CD4-positive, alpha-beta memory T cell (primary cell): ENCODE measurements around the gene MAPK14. TPM values are rescaled to one million over a fixed set of nuclear protein-coding genes. Genes with fewer than 3 reads are reported as not detected.

Source experiments
- CTCF ChIA-PET: fragments of 350-600 bp; sonication (Branson Sonifier 250); formaldehyde crosslinking; loops from one replicate; lab custom pipeline; 2021; ENCODE audit warnings: inconsistent platforms; ENCODE audit not compliant: partially characterized antibody; lab: Charles Lee
- POLR2A ChIA-PET: fragments of 350-600 bp; sonication (Branson Sonifier 250); formaldehyde crosslinking; loops from one replicate; lab custom pipeline; 2021; ENCODE audit not compliant: partially characterized antibody; lab: Charles Lee
- DNase-seq, 5 donors: peaks; one replicate each; pipeline versions ENCODE4 v3.0.0 to v3.0.0-alpha.2; 2020 to 2022; ENCODE audit warnings: mixed read lengths in 1 of 5
- H3K27ac ChIP-seq: one replicate; pipeline ENCODE4 v1.7.0; 2013; ENCODE audit warnings: low read depth, low read length
- H3K27me3 ChIP-seq: 2 replicates; pipeline ENCODE4 v1.7.0; 2013; ENCODE audit warnings: mild to moderate bottlenecking, low read length, moderate library complexity; ENCODE audit not compliant: insufficient read depth
- H3K36me3 ChIP-seq: 2 replicates; pipeline ENCODE4 v1.7.0; 2013; ENCODE audit warnings: mild to moderate bottlenecking, low read length, moderate library complexity; ENCODE audit not compliant: insufficient read depth
- H3K4me1 ChIP-seq: 2 replicates; pipeline ENCODE4 v1.7.0; 2013; ENCODE audit warnings: mild to moderate bottlenecking, low read length, moderate library complexity; ENCODE audit not compliant: insufficient read depth
- H3K4me3 ChIP-seq, 2 donors: one replicate each; pipeline ENCODE4 v1.7.0; 2013; ENCODE audit warnings: low read length in 2 of 2, mild to moderate bottlenecking in 1 of 2
- H3K9me3 ChIP-seq, 2 donors: one replicate each; pipeline ENCODE4 v1.7.0; 2013; ENCODE audit warnings: low read length in 2 of 2, control low read depth in 1 of 2; ENCODE audit not compliant: control insufficient read depth in 1 of 2
- H3K27ac Mint-ChIP-seq, 7 donors: one replicate each; pipeline ENCODE4 v1.8.0; 2020 to 2021; ENCODE audit warnings: mixed read lengths in 7 of 7, mild to moderate bottlenecking in 6 of 7, inconsistent platforms in 3 of 7, moderate library complexity in 3 of 7
- H3K27me3 Mint-ChIP-seq, 2 donors: one replicate each; pipeline ENCODE4 v1.8.0; 2020 to 2021; ENCODE audit warnings: mixed read lengths in 2 of 2
- H3K36me3 Mint-ChIP-seq, 2 donors: one replicate each; pipeline ENCODE4 v1.8.0; 2020 to 2021; ENCODE audit warnings: mixed read lengths in 2 of 2, inconsistent platforms in 1 of 2, mild to moderate bottlenecking in 1 of 2
- H3K4me1 Mint-ChIP-seq, 4 donors: one replicate each; pipeline ENCODE4 v1.8.0; 2020 to 2021; ENCODE audit warnings: mixed read lengths in 4 of 4, mild to moderate bottlenecking in 1 of 4
- H3K4me3 Mint-ChIP-seq, 8 donors: one replicate each; pipeline ENCODE4 v1.8.0; 2020 to 2021; ENCODE audit warnings: mixed read lengths in 8 of 8, mild to moderate bottlenecking in 7 of 8, moderate library complexity in 6 of 8, inconsistent platforms in 3 of 8
- H3K9me3 Mint-ChIP-seq, 8 donors: one replicate each; pipeline ENCODE4 v1.8.0; 2020 to 2021; ENCODE audit warnings: mixed read lengths in 8 of 8, mild to moderate bottlenecking in 5 of 8, inconsistent platforms in 3 of 8, moderate library complexity in 1 of 8
- intact Hi-C: fragments of 100-400 bp; cut with micrococcal nuclease; formaldehyde crosslinking; loops from one replicate; pipeline ENCODE4 v1.15.1; 2023
- polyA plus RNA-seq, 2 donors: library from polyadenylated mRNA; unstranded; fragments of 300-500 nt; fragmentation: Illumina TruSeq; gene quantifications; one replicate each; pipeline ENCODE4 v1.2.3, GENCODE V29; 2021
- total RNA-seq, 2 experiments: library from RNA; stranded (reverse); gene quantifications; one replicate each; pipeline ENCODE4 v1.2.3, GENCODE V29; 2021

MAPK14 gene
- total and polyA plus RNA-seq, 4 experiments from 2014 or later, result 38.5 to 64.3 (median 53.8) TPM

- intact Hi-C loops, result no loop called here
- H3K9me3 Mint-ChIP-seq, result peaks cover 0 to 12% (median 8%) of the 10 kb centered on the region in 8 donors
- no peak overlapping the region for H3K4me3 Mint-ChIP-seq
- H3K9me3 ChIP-seq, result no peaks in the 10 kb centered on the region
- no peak overlapping the region for H3K27ac Mint-ChIP-seq
- peaks cover 32% of the 10 kb centered on the region for H3K4me1 ChIP-seq
- no peak for DNase-seq
- peaks cover 15 to 31% (median 21%) of the 10 kb centered on the region in 4 donors for H3K4me1 Mint-ChIP-seq
- no peaks in the 10 kb centered on the region for H3K36me3 ChIP-seq
- H3K27ac ChIP-seq, result no peak overlapping the region
- ChIA-PET POLR2A (interaction anchor here (1.9 kb wide), 1 partner anchor 14 kb away, joined by 4 read pairs; no protein-coding TSS in a partner anchor), CTCF (interaction anchor here (1.8 to 2.4 kb wide), 2 partner anchors 12 to 51 kb away, joined by 5 to 6 read pairs; no protein-coding TSS in a partner anchor)
- H3K36me3 Mint-ChIP-seq, result peaks cover 9 to 10% of the 10 kb centered on the region in 2 donors
- H3K4me3 ChIP-seq, result no peak overlapping the region
- no peaks in the 10 kb centered on the region for H3K27me3 ChIP-seq
- H3K27me3 Mint-ChIP-seq, result no peaks in the 10 kb centered on the region
Observed at GRCh38 chr6:36145495-36145894, 117.9 kb downstream of the MAPK14 start.

- peaks cover 0 to 12% (median 8%) of the 10 kb centered on the region in 8 donors for H3K9me3 Mint-ChIP-seq
- H3K4me1 Mint-ChIP-seq, result peaks cover 8 to 20% (median 16%) of the 10 kb centered on the region in 4 donors
- Histone ChIP-seq H3K27me3 (no peaks in the 10 kb centered on the region), H3K4me1 (peaks cover 29% of the 10 kb centered on the region), H3K9me3 (no peaks in the 10 kb centered on the region), H3K36me3 (no peaks in the 10 kb centered on the region), H3K4me3 (no peak overlapping the region), H3K27ac (no peak overlapping the region)
- H3K36me3 Mint-ChIP-seq, result peaks cover 4% of the 10 kb centered on the region in 2 donors
- CTCF ChIA-PET, result interaction anchor here (2.4 kb wide), 1 partner anchor 52 kb away, joined by 6 read pairs; no protein-coding TSS in a partner anchor
- peak overlapping the region in 1 of 8 donors; percentile 65 for H3K4me3 Mint-ChIP-seq
- intact Hi-C loops, result no loop called here
- DNase-seq, result no peak
- H3K27ac Mint-ChIP-seq, result peak overlapping the region in 4 of 7 donors; percentile 70 to 78 (median 77)
- no peaks in the 10 kb centered on the region for H3K27me3 Mint-ChIP-seq
- POLR2A ChIA-PET, result interaction anchor here (1.9 kb wide), 1 partner anchor 16 kb away, joined by 4 read pairs; no protein-coding TSS in a partner anchor
Observed at GRCh38 chr6:36147294-36147693, 119.7 kb downstream of the MAPK14 start.

GRCh38 chr6:36149476-36149875, 121.9 kb downstream of the MAPK14 start:
- intact Hi-C loops, result no loop called here
- Mint-ChIP-seq H3K4me3 (no peak overlapping the region), H3K4me1 (peaks cover 8 to 20% (median 15%) of the 10 kb centered on the region in 4 donors), H3K27me3 (no peaks in the 10 kb centered on the region), H3K27ac (no peak overlapping the region), H3K36me3 (peaks cover 3 to 11% of the 10 kb centered on the region in 2 donors), H3K9me3 (peaks cover 0 to 12% (median 8%) of the 10 kb centered on the region in 8 donors)
- Histone ChIP-seq H3K4me1 (peaks cover 29% of the 10 kb centered on the region), H3K27me3 (no peaks in the 10 kb centered on the region), H3K9me3 (no peaks in the 10 kb centered on the region), H3K27ac (no peak overlapping the region), H3K4me3 (no peak overlapping the region), H3K36me3 (no peaks in the 10 kb centered on the region)
- no peak for DNase-seq
- POLR2A ChIA-PET, result no interaction called here
- CTCF ChIA-PET, result interaction anchor here (1.0 kb wide), 1 partner anchor 46 kb away, joined by 3 read pairs; no protein-coding TSS in a partner anchor

- intact Hi-C loops, result no loop called here
- Histone ChIP-seq H3K4me1 (peaks cover 29% of the 10 kb centered on the region), H3K9me3 (no peaks in the 10 kb centered on the region), H3K27ac (no peak overlapping the region), H3K27me3 (no peaks in the 10 kb centered on the region), H3K36me3 (no peaks in the 10 kb centered on the region), H3K4me3 (no peak overlapping the region)
- H3K36me3 Mint-ChIP-seq, result peaks cover 3 to 11% of the 10 kb centered on the region in 2 donors
- peaks cover 0 to 14% (median 9%) of the 10 kb centered on the region in 8 donors for H3K9me3 Mint-ChIP-seq
- DNase-seq, result no peak
- ChIA-PET POLR2A (no interaction called here), CTCF (interaction anchor here (0.5 to 1.0 kb wide), 3 partner anchors 19 to 191 kb away, joined by 3 read pairs; no protein-coding TSS in a partner anchor)
- H3K4me3 Mint-ChIP-seq, result no peak overlapping the region
- H3K4me1 Mint-ChIP-seq, result peaks cover 8 to 20% (median 15%) of the 10 kb centered on the region in 4 donors
- no peaks in the 10 kb centered on the region for H3K27me3 Mint-ChIP-seq
- peak overlapping the region in 1 of 7 donors; percentile 10 for H3K27ac Mint-ChIP-seq
Observed at GRCh38 chr6:36150283-36150682, 122.7 kb downstream of the MAPK14 start.

GRCh38 chr6:36154286-36154685, 126.7 kb downstream of the MAPK14 start:
- ChIA-PET CTCF (no interaction called here), POLR2A (no interaction called here)
- Histone ChIP-seq H3K4me3 (no peak overlapping the region), H3K27me3 (no peaks in the 10 kb centered on the region), H3K27ac (no peak overlapping the region), H3K4me1 (peaks cover 12% of the 10 kb centered on the region), H3K36me3 (no peaks in the 10 kb centered on the region), H3K9me3 (no peaks in the 10 kb centered on the region)
- no peak overlapping the region for H3K27ac Mint-ChIP-seq
- H3K27me3 Mint-ChIP-seq, result no peaks in the 10 kb centered on the region
- H3K9me3 Mint-ChIP-seq, result peaks cover 0 to 11% (median 5%) of the 10 kb centered on the region in 8 donors
- H3K4me3 Mint-ChIP-seq, result no peak overlapping the region
- H3K4me1 Mint-ChIP-seq, result peaks cover 0 to 6% (median 3%) of the 10 kb centered on the region in 4 donors
- intact Hi-C loops, result no loop called here
- peaks cover 0 to 13% of the 10 kb centered on the region in 2 donors for H3K36me3 Mint-ChIP-seq
- DNase-seq, result no peak

GRCh38 chr6:36155662-36156061, 128.1 kb downstream of the MAPK14 start:
- Mint-ChIP-seq H3K27me3 (no peaks in the 10 kb centered on the region), H3K4me1 (peaks cover 0 to under 1% (median 0%) of the 10 kb centered on the region in 4 donors), H3K36me3 (peaks cover 0 to 20% of the 10 kb centered on the region in 2 donors), H3K9me3 (peaks cover 0 to 11% (median 6%) of the 10 kb centered on the region in 8 donors), H3K27ac (no peak overlapping the region), H3K4me3 (no peak overlapping the region)
- Histone ChIP-seq H3K4me3 (no peak overlapping the region), H3K36me3 (no peaks in the 10 kb centered on the region), H3K27ac (no peak overlapping the region), H3K27me3 (no peaks in the 10 kb centered on the region), H3K4me1 (peaks cover under 1% of the 10 kb centered on the region), H3K9me3 (no peaks in the 10 kb centered on the region)
- DNase-seq, result no peak
- POLR2A ChIA-PET, result no interaction called here
- CTCF ChIA-PET, result no interaction called here
- intact Hi-C loops, result no loop called here

- ChIA-PET CTCF (no interaction called here), POLR2A (no interaction called here)
- Mint-ChIP-seq H3K27me3 (no peaks in the 10 kb centered on the region), H3K9me3 (peaks cover 0 to 9% (median 6%) of the 10 kb centered on the region in 8 donors), H3K27ac (no peak overlapping the region), H3K4me3 (no peak overlapping the region), H3K4me1 (no peaks in the 10 kb centered on the region), H3K36me3 (peaks cover 0 to 16% of the 10 kb centered on the region in 2 donors)
- Histone ChIP-seq H3K36me3 (no peaks in the 10 kb centered on the region), H3K27me3 (no peaks in the 10 kb centered on the region), H3K4me1 (no peaks in the 10 kb centered on the region), H3K9me3 (no peaks in the 10 kb centered on the region), H3K27ac (no peak overlapping the region), H3K4me3 (no peak overlapping the region)
- no peak for DNase-seq
- intact Hi-C loops, result no loop called here
Observed at GRCh38 chr6:36160147-36160760, 132.6 kb downstream of the MAPK14 start.
